HepG2 (cell line): ENCODE measurements around the gene EMID1. TPM values are rescaled to one million over a fixed set of nuclear protein-coding genes. Genes with fewer than 3 reads are reported as not detected.

Experiments used
- ATAC-seq: fragments of 200-7000 bp; cut with Tn5 transposase; 3 replicates; pipeline ENCODE4 v1.9.1; 2020; ENCODE audit warnings: mild to moderate bottlenecking, moderate library complexity
- BruUV-seq: library from RNA; stranded (reverse); fragments of 400-500 nt; replicated peaks from 2 replicates; lab custom pipeline; 2021; lab: Mats Ljungman, UMichigan
- CTCF ChIA-PET: fragments of 300-600 bp; formaldehyde crosslinking; extraction: SDS; loops from one replicate; lab custom pipeline; 2021; ENCODE audit warnings: low total read pairs, inconsistent platforms, low intra/inter-chr PET ratio; lab: Yijun Ruan, JAX
- POLR2A ChIA-PET: fragments of 350-600 bp; sonication (Branson Sonifier 250); formaldehyde crosslinking; loops from one replicate; lab custom pipeline; 2020; ENCODE audit warnings: antibody characterized with exemption, inconsistent platforms; lab: Yijun Ruan, JAX
- DNase-seq: peaks from one replicate; pipeline ENCODE4 v3.0.0-alpha.2; 2015; ENCODE audit warnings: low spot score
- FAIRE-seq: peaks from 3 replicates; lab custom pipeline; 2011; peaks lifted over from hg19 to GRCh38; lab: Jason Lieb, UNC
- H2AFZ ChIP-seq: one replicate; pipeline ENCODE4 v1.6.1; 2011; ENCODE audit warnings: low read length, inconsistent platforms
- H3K27ac ChIP-seq: fragments of 300-600 bp; 3 replicates; pipeline ENCODE4 v1.8.0; 2011; ENCODE audit warnings: mixed run types, mild to moderate bottlenecking, mixed read lengths, low read length, inconsistent platforms; ENCODE audit not compliant: insufficient read depth; ENCODE audit errors: extremely low read length
- H3K27me3 ChIP-seq, 2 experiments: fragments of 200-600 bp in 1 of 2; 2 replicates in 1 of 2; 3 replicates in 1 of 2; pipeline versions ENCODE4 v1.6.0 to v1.8.0; 2011; ENCODE audit warnings: low read length in 2 of 2, mild to moderate bottlenecking in 2 of 2, moderate library complexity in 2 of 2, inconsistent platforms in 1 of 2; ENCODE audit not compliant: insufficient read depth in 2 of 2, control insufficient read depth in 1 of 2
- H3K36me3 ChIP-seq, 2 experiments: fragments of 200-600 bp in 1 of 2; replicated peaks in 1 of 2; 2 replicates in 1 of 2; 3 replicates in 1 of 2; pipeline versions ENCODE4 v1.5.1 to v1.8.0; 2011; ENCODE audit warnings: low read length in 2 of 2, inconsistent platforms in 1 of 2; ENCODE audit not compliant: insufficient read depth in 2 of 2, control insufficient read depth in 1 of 2
- H3K4me1 ChIP-seq: 2 replicates; pipeline ENCODE4 v1.5.1; 2012; ENCODE audit warnings: low read length, inconsistent platforms; ENCODE audit not compliant: insufficient read depth
- H3K4me2 ChIP-seq: 2 replicates; pipeline ENCODE4 v1.6.0; 2011; ENCODE audit warnings: low read depth, low read length, inconsistent platforms
- H3K4me3 ChIP-seq, 3 experiments: fragments of 200-600 bp in 1 of 3; sonication (generic), shearing (Covaris generic) in 1 of 3; replicated peaks in 1 of 3; 2 replicates each; pipeline ENCODE4 v1.5.1; 2011 to 2016; ENCODE audit warnings: low read length in 3 of 3, inconsistent platforms in 2 of 3, low read depth in 2 of 3, mild to moderate bottlenecking in 2 of 3, control low read depth in 1 of 3, mixed read lengths in 1 of 3; ENCODE audit not compliant: insufficient read depth in 1 of 3
- H3K79me2 ChIP-seq: one replicate; pipeline ENCODE4 v1.6.1; 2011; ENCODE audit warnings: low read length, inconsistent platforms; ENCODE audit not compliant: insufficient read depth
- H3K9ac ChIP-seq: 2 replicates; pipeline ENCODE4 v1.6.0; 2011; ENCODE audit warnings: mild to moderate bottlenecking, low read depth, low read length, inconsistent platforms; ENCODE audit not compliant: insufficient read depth
- H3K9me3 ChIP-seq: 2 replicates; pipeline ENCODE4 v1.5.1; 2012; ENCODE audit warnings: mild to moderate bottlenecking, low read length
- H4K20me1 ChIP-seq: 2 replicates; pipeline ENCODE4 v1.6.0; 2011; ENCODE audit warnings: inconsistent platforms, mild to moderate bottlenecking, low read length, moderate library complexity; ENCODE audit not compliant: insufficient read depth
- ELF3 ChIP-seq: IDR thresholded peaks from 2 replicates; pipeline ENCODE4 v1.6.1; 2016; ENCODE audit warnings: missing genetic modification reagents, missing compliant biosample characterization
- FOXA1 ChIP-seq, 2 experiments: fragments of 450-650 bp in 1 of 2; sonication (generic) in 1 of 2; formaldehyde crosslinking in 1 of 2; IDR thresholded peaks; 2 replicates each; pipeline versions ENCODE4 v1.4.0 to v1.6.1; 2016 to 2020; ENCODE audit warnings: missing genetic modification reagents in 1 of 2
- FOXA3 ChIP-seq: IDR thresholded peaks from 2 replicates; pipeline ENCODE4 v1.6.1; 2016; ENCODE audit warnings: missing genetic modification reagents, missing compliant biosample characterization
- GATAD2A ChIP-seq: IDR thresholded peaks from 2 replicates; pipeline ENCODE4 v1.6.1; 2016
- MEIS2 ChIP-seq: sonication (generic); formaldehyde crosslinking; IDR thresholded peaks from 2 replicates; pipeline ENCODE4 v1.9.0; 2021; ENCODE audit warnings: mild to moderate bottlenecking, missing genetic modification reagents
- MYC ChIP-seq: sonication (generic); formaldehyde crosslinking; IDR thresholded peaks from 2 replicates; pipeline ENCODE4 v1.9.0; 2021; ENCODE audit warnings: missing genetic modification reagents, borderline replicate concordance
- SALL1 ChIP-seq: sonication (generic); formaldehyde crosslinking; IDR thresholded peaks from 2 replicates; pipeline ENCODE4 v1.8.0; 2022; ENCODE audit warnings: mild to moderate bottlenecking, missing genetic modification reagents
- TCF7L2 ChIP-seq: IDR thresholded peaks from 2 replicates; pipeline ENCODE4 v1.6.1; 2011; ENCODE audit warnings: mild to moderate bottlenecking, low read depth, low read length, moderate library complexity
- TFAP4 ChIP-seq: sonication (generic); IDR thresholded peaks from 2 replicates; pipeline ENCODE4 v1.6.1; 2016; ENCODE audit warnings: low read depth, borderline replicate concordance
- ZNF30 ChIP-seq: sonication (generic); formaldehyde crosslinking; IDR thresholded peaks from 2 replicates; pipeline ENCODE4 v1.5.0; 2020; ENCODE audit warnings: mild to moderate bottlenecking, missing genetic modification reagents
- ZNF33B ChIP-seq: sonication (generic); formaldehyde crosslinking; IDR thresholded peaks from 2 replicates; pipeline ENCODE4 v1.5.1; 2020; ENCODE audit warnings: mild to moderate bottlenecking, missing genetic modification reagents
- ZNF44 ChIP-seq: sonication (generic); formaldehyde crosslinking; IDR thresholded peaks from 2 replicates; pipeline ENCODE4 v1.5.1; 2020; ENCODE audit warnings: mild to moderate bottlenecking, missing genetic modification reagents
- ZNF687 ChIP-seq: sonication (generic); formaldehyde crosslinking; IDR thresholded peaks from 2 replicates; pipeline ENCODE4 v1.5.1; 2020; ENCODE audit warnings: mild to moderate bottlenecking, missing genetic modification reagents, moderate library complexity
- ZNF749 ChIP-seq: sonication (generic); formaldehyde crosslinking; IDR thresholded peaks from 2 replicates; pipeline ENCODE4 v1.8.0; 2022; ENCODE audit warnings: mild to moderate bottlenecking, missing genetic modification reagents, moderate library complexity, borderline replicate concordance
- WGBS: methylation state at CpG from one replicate; pipeline ENCODE4 v1.1.6; 2017; ENCODE audit warnings: low lambda C conversion rate; 5-methylcytosine and 5-hydroxymethylcytosine counted together
- in situ Hi-C: cut with HindIII; loops from 2 replicates; pipeline ENCODE4 v1.10.0; 2017; ENCODE audit warnings: low pct_unique_long_range_greater_than_20kb; ENCODE audit not compliant: extremely low pct_ligation_motif_present
- intact Hi-C: fragments of 100-400 bp; cut with micrococcal nuclease; formaldehyde crosslinking; loops from one replicate; pipeline ENCODE4 v1.10.0; 2022; ENCODE audit not compliant: unreplicated experiment
- polyA plus RNA-seq, 8 experiments: library from polyadenylated mRNA; depleted of rRNA in 3 of 8; stranded (reverse) in 7 of 8; unstranded in 1 of 8; fragments of >200 nt; fragmentation: Illumina TruSeq in 4 of 8; extraction: Trizol in 4 of 8; gene quantifications; 2 replicates each; pipeline versions ENCODE4 v1.2.1 to v1.2.3, GENCODE V29; 2011 to 2016; ENCODE audit warnings: low read depth in 4 of 8, missing spikeins in 1 of 8, mixed read lengths in 1 of 8; ENCODE audit not compliant: insufficient read depth in 1 of 8
- total RNA-seq, 5 experiments: library from RNA; depleted of rRNA; stranded (reverse); fragments of >200 nt; fragmentation: Illumina TruSeq; extraction: Trizol; gene quantifications; 2 replicates each; pipeline ENCODE4 v1.2.3, GENCODE V29; 2016; ENCODE audit warnings: low read depth in 1 of 5
- TF ChIP-seq, protein P1 (sequence below): sonication (generic); formaldehyde crosslinking; IDR thresholded peaks from 2 replicates; pipeline ENCODE4 v1.5.0; 2020; ENCODE audit warnings: mild to moderate bottlenecking, missing genetic modification reagents

The EMID1 gene
- total and polyA plus RNA-seq, 2 of the 13 experiments (the other 11 are each of a cell fraction or from before 2014, with no cell fraction given): 0.45 to 0.82 TPM

DNA sequence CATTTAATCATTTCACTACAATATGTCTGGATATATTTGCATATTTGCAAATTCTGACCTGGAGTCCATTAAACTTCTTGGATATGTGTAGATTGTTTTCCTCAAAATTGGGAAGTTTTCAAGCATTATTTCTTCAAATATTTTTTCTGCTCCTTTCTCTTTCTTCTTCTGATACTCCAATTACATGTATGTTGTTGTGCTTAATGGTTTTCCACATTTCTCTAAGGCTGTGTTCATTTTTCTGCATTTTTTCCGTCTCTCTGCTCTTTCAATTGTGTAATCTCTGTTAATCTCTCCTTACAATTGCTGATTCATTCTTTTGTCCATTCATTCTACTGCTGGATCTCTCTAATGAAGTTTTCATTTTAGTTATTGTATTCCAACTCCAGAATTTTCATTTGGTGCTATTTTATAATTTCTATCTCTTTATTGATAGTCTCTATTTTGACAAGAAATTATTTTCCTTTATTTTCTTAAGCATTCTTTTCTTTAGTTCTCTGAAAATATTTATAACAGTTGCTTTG is 30.3 kb upstream of the EMID1 start (continued):
- TF ChIP-seq ZNF749 (CRISPR knock-in tag) (no peak), TCF7L2 (no peak), MEIS2 (no peak), ZNF30 (CRISPR knock-in tag) (no peak)

DNA sequence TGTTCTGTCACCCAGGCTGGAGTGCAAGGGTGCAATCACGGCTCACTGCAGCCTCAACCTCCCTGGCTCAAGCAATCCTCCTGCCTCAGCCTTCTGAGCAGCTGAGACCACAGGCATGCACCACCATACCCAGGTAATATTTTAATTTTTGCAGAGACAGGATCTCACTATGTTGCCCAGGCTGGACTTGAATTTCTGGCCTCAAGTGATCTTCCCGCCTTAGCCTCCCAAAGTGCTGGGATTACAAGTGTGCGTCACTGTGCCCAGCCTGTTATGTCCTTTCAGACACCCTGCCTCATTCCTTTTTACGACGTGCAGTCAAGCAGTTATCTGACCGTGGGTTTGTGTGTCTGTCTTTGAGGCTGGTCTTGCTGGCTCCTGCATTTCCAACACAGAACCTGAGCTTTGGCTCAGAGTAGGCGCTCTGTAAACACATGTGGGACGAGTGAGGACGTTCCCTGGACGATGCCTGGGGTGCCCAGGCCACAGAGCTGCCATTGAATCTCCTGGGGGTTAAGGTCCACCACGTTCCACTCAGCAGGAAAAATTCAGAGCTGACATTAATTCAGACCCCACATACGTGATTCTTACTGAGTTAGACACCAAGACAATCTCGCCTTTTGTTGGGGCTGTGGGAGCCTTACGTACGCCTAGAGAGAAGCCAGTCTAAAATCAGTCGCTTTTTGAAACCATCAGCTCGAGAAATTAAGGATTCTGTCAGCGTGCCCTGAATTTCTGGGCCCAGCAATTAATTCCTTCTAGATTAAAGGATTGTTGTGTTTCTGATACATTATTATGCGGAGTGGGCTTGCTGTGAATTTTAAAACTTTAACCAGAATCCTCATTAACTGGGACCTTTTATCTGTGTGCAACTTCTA is 21.5 kb upstream of the EMID1 start:
- ChIA-PET POLR2A (no interaction called here), CTCF (no interaction called here)
- DNase-seq: no peak
- no TSS peak for BruUV-seq
- H2AFZ ChIP-seq: no peak overlapping the region
- H3K4me2 ChIP-seq: peak overlapping the region; percentile 54
- H4K20me1 ChIP-seq: no peaks in the 10 kb centered on the region
- intact Hi-C loops (no loop called here), in situ Hi-C loops (no loop called here)
- H3K9ac ChIP-seq: no peak overlapping the region
- FAIRE-seq: no peak
- 0 out of 5 replicates have a peak, but pooled peaks cover 0 to 1% of the 10 kb centered on the region in 2 experiments for H3K27me3 ChIP-seq
- peak; percentile 74 for ATAC-seq
- no peak overlapping the region for H3K4me3 ChIP-seq
- no peaks in the 10 kb centered on the region for H3K9me3 ChIP-seq
- H3K79me2 ChIP-seq: no peaks in the 10 kb centered on the region
- H3K27ac ChIP-seq: no peak overlapping the region
- WGBS: 40% methylated on average over 14 of the region's 19 CpGs
- H3K36me3 ChIP-seq: no peaks in the 10 kb centered on the region
- H3K4me1 ChIP-seq: peaks cover 27% of the 10 kb centered on the region
- TF ChIP-seq ZNF33B (CRISPR knock-in tag) (no peak), SALL1 (0 out of 2 replicates have a peak, but pooled peaks have one; percentile 51), FOXA3 (0 out of 2 replicates have a peak, but pooled peaks have one; percentile 31), ZNF44 (CRISPR knock-in tag) (no peak), MYC (peak; percentile 16; the same call in 1 of the 2 replicates), ZNF687 (peak; percentile 43), TFAP4 (no peak), GATAD2A (CRISPR knock-in tag) (0 out of 2 replicates have a peak, but pooled peaks have one; percentile 41), ELF3 (0 out of 2 replicates have a peak, but pooled peaks have one; percentile 24), FOXA1 (IDR thresholded peaks at IDR 0.05) (no peak), FOXA1 (CRISPR knock-in tag; IDR thresholded peaks at IDR 0.05) (peak; percentile 33; the same call in 1 of the 2 replicates)
- TF ChIP-seq, protein P1, sequence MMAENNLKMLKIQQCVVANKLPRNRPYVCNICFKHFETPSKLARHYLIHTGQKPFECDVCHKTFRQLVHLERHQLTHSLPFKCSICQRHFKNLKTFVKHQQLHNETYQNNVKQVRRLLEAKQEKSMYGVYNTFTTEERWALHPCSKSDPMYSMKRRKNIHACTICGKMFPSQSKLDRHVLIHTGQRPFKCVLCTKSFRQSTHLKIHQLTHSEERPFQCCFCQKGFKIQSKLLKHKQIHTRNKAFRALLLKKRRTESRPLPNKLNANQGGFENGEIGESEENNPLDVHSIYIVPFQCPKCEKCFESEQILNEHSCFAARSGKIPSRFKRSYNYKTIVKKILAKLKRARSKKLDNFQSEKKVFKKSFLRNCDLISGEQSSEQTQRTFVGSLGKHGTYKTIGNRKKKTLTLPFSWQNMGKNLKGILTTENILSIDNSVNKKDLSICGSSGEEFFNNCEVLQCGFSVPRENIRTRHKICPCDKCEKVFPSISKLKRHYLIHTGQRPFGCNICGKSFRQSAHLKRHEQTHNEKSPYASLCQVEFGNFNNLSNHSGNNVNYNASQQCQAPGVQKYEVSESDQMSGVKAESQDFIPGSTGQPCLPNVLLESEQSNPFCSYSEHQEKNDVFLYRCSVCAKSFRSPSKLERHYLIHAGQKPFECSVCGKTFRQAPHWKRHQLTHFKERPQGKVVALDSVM (CRISPR knock-in tag): no peak
